HEK293T (cell line): ENCODE results near the gene GALNT18.
"Not testable (repeated sequence)": the region's sequence is repeated elsewhere in the genome, so short reads cannot be mapped to it uniquely, and the experiment has no call there.

Experiments
- CTCF ChIA-PET: fragments of 350-600 bp; formaldehyde crosslinking; extraction: SDS; loops from one replicate; lab custom pipeline; 2021; ENCODE audit warnings: antibody characterized with exemption, inconsistent platforms; lab: Yijun Ruan, JAX
- POLR2A ChIA-PET: fragments of 350-600 bp; formaldehyde crosslinking; extraction: SDS; loops from one replicate; lab custom pipeline; 2020; ENCODE audit warnings: antibody characterized with exemption, inconsistent platforms; lab: Yijun Ruan, JAX
- DNase-seq: peaks from one replicate; pipeline ENCODE4 v3.0.0; 2012; ENCODE audit warnings: mixed read lengths; ENCODE audit errors: extremely low spot score
- ARNT ChIP-seq: fragments of 450-650 bp; IDR thresholded peaks from 2 replicates; pipeline ENCODE4 v1.6.1; 2017; ENCODE audit warnings: mild to moderate bottlenecking
- BHLHE40 ChIP-seq: fragments of 450-650 bp; IDR thresholded peaks from 2 replicates; pipeline ENCODE4 v1.6.1; 2016; ENCODE audit warnings: mild to moderate bottlenecking, moderate library complexity, borderline replicate concordance
- CTBP1 ChIP-seq: fragments of 450-650 bp; IDR thresholded peaks from 2 replicates; pipeline ENCODE4 v1.6.1; 2016; ENCODE audit warnings: borderline replicate concordance
- ELF4 ChIP-seq: fragments of 450-650 bp; IDR thresholded peaks from 2 replicates; pipeline ENCODE4 v1.6.1; 2017; ENCODE audit warnings: antibody characterized with exemption
- FOXA1 ChIP-seq: fragments of 450-650 bp; IDR thresholded peaks from 2 replicates; pipeline ENCODE4 v1.6.1; 2016; ENCODE audit warnings: mild to moderate bottlenecking
- FOXK2 ChIP-seq: fragments of 450-650 bp; IDR thresholded peaks from 2 replicates; pipeline ENCODE4 v1.6.1; 2016; ENCODE audit warnings: mild to moderate bottlenecking
- FOXM1 ChIP-seq: fragments of 450-650 bp; IDR thresholded peaks from 2 replicates; pipeline ENCODE4 v1.6.1; 2017; ENCODE audit warnings: mild to moderate bottlenecking, borderline replicate concordance
- HDGF ChIP-seq: fragments of 450-650 bp; IDR thresholded peaks from 2 replicates; pipeline ENCODE4 v1.6.1; 2017; ENCODE audit warnings: antibody characterized with exemption, borderline replicate concordance
- L3MBTL2 ChIP-seq: fragments of 450-650 bp; conservative IDR thresholded peaks from 2 replicates; pipeline ENCODE4 v1.6.1; 2016; ENCODE audit warnings: mild to moderate bottlenecking
- LEF1 ChIP-seq: fragments of 450-650 bp; IDR thresholded peaks from 2 replicates; pipeline ENCODE4 v1.6.1; 2017; ENCODE audit warnings: mild to moderate bottlenecking, borderline replicate concordance
- NFRKB ChIP-seq: fragments of 450-650 bp; IDR thresholded peaks from 2 replicates; pipeline ENCODE4 v1.6.1; 2016; ENCODE audit warnings: mild to moderate bottlenecking, moderate library complexity
- PKNOX1 ChIP-seq: fragments of 450-650 bp; IDR thresholded peaks from 2 replicates; pipeline ENCODE4 v1.6.1; 2016
- SP1 ChIP-seq: fragments of 450-650 bp; IDR thresholded peaks from 2 replicates; pipeline ENCODE4 v1.6.1; 2017
- SUZ12 ChIP-seq: fragments of 450-650 bp; IDR thresholded peaks from 2 replicates; pipeline ENCODE4 v1.6.1; 2016; ENCODE audit warnings: mild to moderate bottlenecking
- TARDBP ChIP-seq: fragments of 450-650 bp; IDR thresholded peaks from 2 replicates; pipeline ENCODE4 v1.6.1; 2016
- ZNF384 ChIP-seq: fragments of 450-650 bp; IDR thresholded peaks from 2 replicates; pipeline ENCODE4 v1.6.1; 2016

Gene GALNT18

GRCh38 chr11:11450744-11451362, 171.0 kb downstream of the GALNT18 start:
- DNase-seq, result no peak
- TF ChIP-seq ARNT, result no peak
- ChIA-PET CTCF (interaction anchor here (0.5 kb wide), 1 partner anchor 25 kb away, joined by 3 read pairs; no protein-coding TSS in a partner anchor), POLR2A (no interaction called here)

- CTCF ChIA-PET, result no interaction called here
- DNase-seq, result no peak
- TF ChIP-seq TARDBP (no peak), FOXA1 (no peak), PKNOX1 (no peak), LEF1 (no peak), ELF4 (no peak), NFRKB (no peak), FOXK2 (no peak), SUZ12 (no peak), HDGF (no peak), ZNF384 (no peak), L3MBTL2 (no peak), CTBP1 (no peak), FOXM1 (no peak), ARNT (no peak), SP1 (no peak), BHLHE40 (no peak)
- POLR2A ChIA-PET, result no interaction called here
These were observed 172.5 kb downstream of the GALNT18 start for GRCh38 chr11:11449327-11449726.

- DNase-seq, result no peak
- TF ChIP-seq LEF1, result no peak
- ChIA-PET POLR2A (no interaction called here), CTCF (no interaction called here)
These were observed 173.2 kb downstream of the GALNT18 start for GRCh38 chr11:11448626-11449025.

- DNase-seq, POLR2A ChIA-PET, CTCF ChIA-PET: not testable (repeated sequence)
These were observed 174.2 kb downstream of the GALNT18 start for GRCh38 chr11:11447601-11448000.

- TF ChIP-seq FOXK2 (no peak), NFRKB (no peak), HDGF (no peak), LEF1 (no peak), BHLHE40 (no peak), ARNT (no peak), ELF4 (no peak), FOXA1 (no peak), TARDBP (no peak), L3MBTL2 (no peak), SUZ12 (no peak), CTBP1 (no peak), ZNF384 (no peak)
- POLR2A ChIA-PET, result no interaction called here
- DNase-seq, result no peak
- CTCF ChIA-PET, result no interaction called here
These were observed 174.8 kb downstream of the GALNT18 start for GRCh38 chr11:11446967-11447366.

- CTCF ChIA-PET, result interaction anchor here (0.7 kb wide), 1 partner anchor 131 kb away, joined by 3 read pairs; no protein-coding TSS in a partner anchor
- POLR2A ChIA-PET, result no interaction called here
- DNase-seq, result no peak
- TF ChIP-seq SUZ12, result no peak
- no peak for TF ChIP-seq BHLHE40
- no peak for TF ChIP-seq LEF1
- TF ChIP-seq FOXK2, result no peak
- TF ChIP-seq NFRKB, result no peak
- no peak for TF ChIP-seq SP1
- TF ChIP-seq ZNF384, result no peak
- TF ChIP-seq FOXM1, result no peak
- no peak for TF ChIP-seq FOXA1
- no peak for TF ChIP-seq ELF4
- TF ChIP-seq TARDBP, result no peak
- TF ChIP-seq PKNOX1, result no peak
- TF ChIP-seq CTBP1, result no peak
- TF ChIP-seq HDGF, result no peak
- no peak for TF ChIP-seq ARNT
- no peak for TF ChIP-seq L3MBTL2
These were observed 175.2 kb downstream of the GALNT18 start for GRCh38 chr11:11446564-11446963.

GRCh38 chr11:11445441-11446185, 176.2 kb downstream of the GALNT18 start:
- CTCF ChIA-PET, result interaction anchor here (0.7 kb wide), 1 partner anchor 132 kb away, joined by 3 read pairs; no protein-coding TSS in a partner anchor
- TF ChIP-seq FOXM1, result no peak
- TF ChIP-seq SP1, result no peak
- no peak for TF ChIP-seq SUZ12
- TF ChIP-seq PKNOX1, result no peak
- TF ChIP-seq CTBP1, result no peak
- no peak for TF ChIP-seq L3MBTL2
- no peak for TF ChIP-seq ZNF384
- no peak for TF ChIP-seq BHLHE40
- no peak for TF ChIP-seq LEF1
- TF ChIP-seq FOXA1, result no peak
- TF ChIP-seq NFRKB, result no peak
- TF ChIP-seq TARDBP, result no peak
- POLR2A ChIA-PET, result no interaction called here
- DNase-seq, result no peak
